ENCODE data around the gene MEAF6. TPM values are rescaled to one million over a fixed set of nuclear protein-coding genes. Genes with fewer than 3 reads are reported as not detected.

Gene MEAF6
- polyA plus RNA-seq, 1 donor = 108 TPM

GRCh38 chr1:37475380-37476086 lies 39.0 kb downstream of the MEAF6 start:
- DNase-seq = no peak

GRCh38 chr1:37474697-37475379 lies 39.7 kb downstream of the MEAF6 start:
- DNase-seq = no peak

GRCh38 chr1:37474046-37474696 lies 40.4 kb downstream of the MEAF6 start, which contains the start of gene ZC3H12A:
TSS of gene ZC3H12A (plus strand) at chr1:37474580. CDS start at chr1:37475497, 917 bp downstream.
- DNase-seq = peak; percentile 85

GRCh38 chr1:37473431-37474045 lies 41.0 kb downstream of the MEAF6 start:
- no peak for DNase-seq

GRCh38 chr1:37472994-37473393 lies 41.6 kb downstream of the MEAF6 start:
- DNase-seq = no peak

GRCh38 chr1:37472281-37472680 lies 42.3 kb downstream of the MEAF6 start:
- no peak for DNase-seq

DNA sequence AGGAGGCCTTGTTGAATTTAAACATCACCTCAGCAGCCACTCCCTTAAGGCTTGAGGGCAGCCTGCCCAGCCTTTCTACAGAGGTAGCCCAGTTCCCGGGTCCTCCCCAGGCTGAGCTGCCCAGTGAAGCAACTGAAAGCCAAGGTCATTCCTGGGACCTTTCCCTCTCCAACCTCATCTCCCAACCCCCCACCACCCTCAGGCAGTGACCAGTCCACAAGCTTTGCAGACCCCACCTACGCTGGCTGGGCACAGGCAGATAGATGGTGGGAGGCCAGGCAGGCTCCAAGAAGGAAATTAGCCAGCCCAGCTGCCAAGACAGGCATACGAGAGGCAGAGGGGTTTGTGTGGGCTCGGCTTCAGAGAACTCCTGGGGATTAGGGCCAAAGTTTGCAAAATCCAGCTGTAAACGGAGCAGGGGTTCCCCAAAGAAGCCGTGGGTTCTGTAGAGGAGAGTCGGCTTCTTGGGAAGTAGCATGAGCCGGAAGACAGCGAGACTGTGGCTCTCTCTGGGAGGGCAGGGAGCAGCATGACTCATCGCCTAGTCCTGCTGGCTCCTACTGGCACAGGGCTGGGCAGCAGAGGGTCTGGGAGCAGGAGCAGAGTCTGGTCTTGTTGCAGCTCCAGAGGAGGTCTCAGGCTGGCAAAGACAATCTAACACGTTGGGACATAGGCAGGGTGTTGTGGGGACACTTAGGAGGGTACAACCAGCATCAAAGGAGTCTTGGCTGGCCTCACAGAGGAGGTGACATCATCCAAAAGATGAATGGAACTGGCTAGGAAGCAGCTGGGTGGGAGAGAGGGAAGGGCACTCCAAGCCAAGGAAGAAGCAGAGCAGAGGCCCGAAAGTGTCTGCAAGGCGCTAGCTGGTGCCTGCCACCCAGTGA lies 43.0 kb downstream of the MEAF6 start:
- DNase-seq = no peak

DNA sequence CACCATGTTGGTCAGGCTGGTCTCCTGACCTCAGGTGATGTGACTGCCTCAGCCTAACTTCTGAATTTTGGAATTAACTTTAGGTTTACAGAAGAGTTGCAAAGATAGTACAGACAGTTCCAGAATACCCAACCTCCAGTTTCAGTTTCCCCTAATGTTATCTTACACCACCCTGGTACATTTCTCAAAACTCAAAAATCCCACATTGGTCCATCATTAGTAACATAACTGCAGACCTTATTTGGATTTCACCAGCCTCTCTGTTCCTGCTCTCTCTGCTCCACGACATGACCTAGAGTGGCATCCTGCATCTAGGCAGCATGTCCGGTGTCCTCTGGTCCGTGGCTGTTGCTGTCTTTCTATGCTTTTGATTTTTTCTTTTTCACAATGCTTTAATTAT lies 45.2 kb downstream of the MEAF6 start:
- DNase-seq = no peak

- DNase-seq = no peak
Measured at GRCh38 chr1:37468037-37468436, 46.5 kb downstream of the MEAF6 start.

- DNase-seq = no peak
Measured at GRCh38 chr1:37465593-37466517, 48.7 kb downstream of the MEAF6 start.

DNA sequence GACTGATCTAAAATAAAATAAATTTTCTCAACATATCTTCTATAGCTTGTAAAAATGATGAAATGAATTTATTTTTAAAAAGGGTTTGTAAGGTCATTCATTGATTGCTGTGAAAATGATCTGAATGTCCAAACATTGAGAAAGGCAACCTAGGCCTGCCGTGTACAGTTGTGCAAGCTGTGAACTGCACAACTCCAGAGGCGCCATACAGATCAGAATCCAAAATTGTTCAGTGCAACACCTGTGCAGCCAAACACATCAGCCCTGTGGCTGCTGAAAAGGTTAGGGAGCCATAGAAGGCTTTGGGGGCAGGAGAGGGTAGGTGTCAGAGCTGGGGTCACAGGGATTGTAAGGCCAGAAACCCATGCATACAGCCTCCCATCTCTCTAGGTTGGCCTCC lies 50.1 kb downstream of the MEAF6 start:
- no peak for DNase-seq

GRCh38 chr1:37461698-37462436 lies 52.7 kb downstream of the MEAF6 start:
- DNase-seq = no peak

DNA sequence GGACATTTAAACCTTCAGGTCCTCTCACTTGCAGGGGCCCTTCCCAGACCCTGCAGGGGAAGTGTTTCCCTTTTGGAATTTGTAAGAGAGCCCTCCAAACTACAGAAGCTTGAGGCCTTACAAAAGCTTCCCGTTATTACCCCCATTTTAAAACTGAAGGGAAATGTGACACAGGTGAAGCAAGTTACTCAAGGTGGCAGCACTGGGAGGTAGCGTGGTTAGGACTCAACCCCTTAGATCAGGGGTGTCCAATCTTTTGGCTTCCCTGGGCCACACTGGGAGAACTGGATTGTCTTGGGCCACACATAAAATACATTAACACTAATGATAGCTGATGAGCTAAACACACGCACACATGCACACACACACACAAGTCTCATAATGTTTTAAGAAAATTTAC lies 56.0 kb downstream of the MEAF6 start:
- no peak for DNase-seq

DNA sequence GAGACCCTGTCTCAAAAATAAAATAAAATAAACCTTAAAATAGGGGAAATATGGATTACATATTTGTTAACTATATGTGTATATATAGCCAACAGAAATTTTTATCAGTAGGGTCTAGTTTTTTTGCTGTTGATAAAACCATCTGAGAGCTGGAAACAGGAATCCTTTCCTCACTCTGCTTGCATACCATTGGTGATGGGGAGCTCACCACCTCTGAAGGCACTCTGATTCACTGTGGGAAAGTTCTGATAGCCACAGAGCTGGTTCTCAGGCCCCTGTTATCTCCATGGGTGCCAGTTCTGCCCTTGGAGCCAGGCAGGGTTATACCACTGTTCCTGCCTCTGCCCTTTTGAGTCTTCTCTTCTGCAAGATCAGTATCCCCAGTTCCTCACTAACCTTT lies 58.0 kb downstream of the MEAF6 start:
- no peak for DNase-seq

DNA sequence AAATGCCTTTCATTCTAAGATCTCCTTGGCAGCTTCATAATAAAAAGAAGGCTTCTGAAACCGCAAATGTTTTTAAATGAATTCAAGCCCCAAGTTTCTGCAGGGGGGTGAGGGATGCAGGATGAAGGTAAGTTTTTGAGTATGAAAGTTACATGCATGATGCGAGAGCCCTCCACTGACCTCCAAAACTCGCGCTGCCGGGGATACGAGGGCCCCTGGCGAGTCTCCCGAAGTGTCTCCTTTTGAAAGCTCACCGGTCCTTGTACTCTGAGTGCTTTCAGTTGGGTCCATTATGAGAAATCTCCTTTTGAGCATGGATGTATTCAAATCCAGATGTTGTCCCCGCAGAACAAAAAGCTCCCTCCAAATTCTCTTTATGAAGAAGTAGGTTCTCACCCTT lies 59.0 kb downstream of the MEAF6 start:
- DNase-seq = no peak

DNA sequence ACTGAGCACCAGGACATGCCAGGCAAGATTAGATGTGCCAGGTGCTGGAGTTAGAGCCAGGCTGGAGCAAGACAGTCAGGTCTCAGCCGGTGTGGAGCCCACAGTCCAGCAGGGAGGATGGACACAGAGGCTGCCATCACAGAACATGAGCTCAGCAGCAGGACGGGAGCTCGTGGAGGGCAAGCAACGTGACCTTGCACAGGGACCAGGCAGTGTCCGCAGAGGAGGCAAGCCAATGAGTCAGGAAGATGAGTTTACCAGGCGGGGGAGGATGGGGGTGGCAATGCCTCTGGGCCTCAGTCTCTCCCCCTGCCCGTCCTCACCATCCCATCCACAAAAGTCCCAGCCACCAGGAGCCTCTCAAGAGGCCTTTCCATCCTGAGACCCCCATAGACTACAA lies 60.9 kb downstream of the MEAF6 start:
- no peak for DNase-seq

GRCh38 chr1:37452416-37452815 lies 62.1 kb downstream of the MEAF6 start:
- DNase-seq = no peak

- DNase-seq = no peak
Measured at GRCh38 chr1:37449936-37450335, 64.6 kb downstream of the MEAF6 start.

DNA sequence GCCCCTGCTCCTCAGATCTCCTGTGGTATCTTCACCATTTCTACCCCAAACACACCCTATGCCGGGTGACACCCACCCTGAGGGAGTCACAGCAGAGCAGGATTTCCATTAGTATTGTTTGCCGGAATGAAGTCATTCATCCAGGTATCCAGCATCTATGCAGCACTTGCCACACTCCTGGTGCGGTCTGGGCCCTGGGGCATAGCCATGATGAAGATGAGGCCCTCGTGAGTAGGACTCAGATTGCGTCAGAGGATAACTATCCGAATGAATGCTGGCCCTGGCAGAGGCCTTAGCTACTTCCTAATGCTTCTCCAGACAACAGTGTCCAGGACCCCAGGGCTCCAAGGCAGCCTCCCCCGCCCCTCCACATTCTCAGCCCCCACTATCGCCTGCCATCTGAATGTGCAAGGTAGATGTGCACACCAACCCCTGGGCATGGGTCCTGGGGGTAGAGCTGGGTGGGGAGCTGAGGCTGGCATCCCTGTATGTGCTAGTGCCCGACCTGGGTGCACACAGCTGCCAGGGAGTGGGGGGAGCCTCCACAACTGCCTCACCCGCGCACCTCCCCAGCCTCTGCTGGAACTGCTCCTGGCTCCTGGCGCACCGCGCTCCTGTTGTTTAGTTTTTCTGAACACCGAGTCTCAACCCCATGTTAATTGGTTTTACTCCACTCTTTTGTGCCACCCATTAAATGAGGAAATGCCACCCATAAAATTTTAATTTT lies 65.7 kb downstream of the MEAF6 start:
- no peak for DNase-seq
